Prostate gland (tissue), 2 donors: ENCODE measurements around the gene MEIS2.

Experiments
- CTCF ChIP-seq, 4 experiments: fragments of 200-600 bp in 2 of 4; fragments of 450-650 bp in 2 of 4; sonication (generic) in 2 of 4; IDR thresholded peaks; 1 replicate in 3 of 4; 2 replicates in 1 of 4; pipeline ENCODE4 v1.5.1; 2016 to 2019; ENCODE audit warnings: antibody characterized with exemption in 4 of 4, mild to moderate bottlenecking in 2 of 4, moderate library complexity in 2 of 4
- POLR2AphosphoS5 ChIP-seq: sonication (generic); formaldehyde crosslinking; IDR thresholded peaks from one replicate; pipeline ENCODE4 v1.6.1; 2017; ENCODE audit warnings: antibody characterized with exemption

DNA sequence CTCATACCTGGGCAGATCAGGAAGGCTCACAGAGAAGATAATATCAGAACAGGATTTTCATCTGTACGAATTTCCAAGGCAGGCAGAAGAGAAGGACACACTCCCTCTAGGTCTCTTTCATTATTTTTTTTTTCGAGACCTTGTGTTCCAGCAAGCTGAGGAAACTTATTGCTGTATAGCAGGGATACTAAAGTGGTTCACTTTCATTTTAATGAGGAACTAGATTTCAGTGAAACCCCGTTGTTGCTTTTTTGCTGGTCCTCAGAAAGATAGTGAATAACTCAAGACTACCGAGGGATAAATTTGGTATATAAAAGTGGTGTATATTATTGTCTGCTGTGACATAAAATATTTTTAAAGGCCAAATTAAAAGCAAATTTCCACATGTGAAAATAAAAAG, 24.6 kb downstream of the MEIS2 start:
- TF ChIP-seq CTCF (IDR thresholded peaks at IDR 0.05) (no peak), POLR2AphosphoS5 (no peak)
